WERI-Rb-1 (cell line): Measurements from ENCODE around the gene SLC16A6.

Experiments used
- DNase-seq: peaks from one replicate; pipeline ENCODE4 v3.0.0-alpha.2; 2020
- H3K27ac ChIP-seq: fragments of 250-450 bp; sonication (Bioruptor Pico); 2 replicates; pipeline ENCODE4 v1.5.1; 2020; ENCODE audit warnings: mild to moderate bottlenecking, moderate library complexity
- H3K27me3 ChIP-seq: fragments of 250-450 bp; sonication (Bioruptor Pico); 2 replicates; pipeline ENCODE4 v1.5.1; 2021; ENCODE audit warnings: mild to moderate bottlenecking, low read depth, moderate library complexity; ENCODE audit not compliant: insufficient read depth, severe bottlenecking
- H3K36me3 ChIP-seq: fragments of 250-450 bp; sonication (Bioruptor Pico); 2 replicates; pipeline ENCODE4 v1.5.1; 2020; ENCODE audit warnings: mild to moderate bottlenecking, moderate library complexity
- H3K4me3 ChIP-seq: 2 replicates; pipeline ENCODE4 v1.5.1; 2011; ENCODE audit warnings: low read depth, mild to moderate bottlenecking, control low read depth, low read length
- H3K9me3 ChIP-seq: fragments of 250-450 bp; sonication (Bioruptor Pico); 2 replicates; pipeline ENCODE4 v1.5.1; 2021; ENCODE audit warnings: mild to moderate bottlenecking, moderate library complexity; ENCODE audit not compliant: severe bottlenecking
- TF ChIP-seq, protein P1 (sequence below): IDR thresholded peaks from 2 replicates; pipeline ENCODE4 v1.5.1; 2011; ENCODE audit warnings: low read depth, mild to moderate bottlenecking, control low read depth, inconsistent platforms, low read length

The SLC16A6 gene

DNA sequence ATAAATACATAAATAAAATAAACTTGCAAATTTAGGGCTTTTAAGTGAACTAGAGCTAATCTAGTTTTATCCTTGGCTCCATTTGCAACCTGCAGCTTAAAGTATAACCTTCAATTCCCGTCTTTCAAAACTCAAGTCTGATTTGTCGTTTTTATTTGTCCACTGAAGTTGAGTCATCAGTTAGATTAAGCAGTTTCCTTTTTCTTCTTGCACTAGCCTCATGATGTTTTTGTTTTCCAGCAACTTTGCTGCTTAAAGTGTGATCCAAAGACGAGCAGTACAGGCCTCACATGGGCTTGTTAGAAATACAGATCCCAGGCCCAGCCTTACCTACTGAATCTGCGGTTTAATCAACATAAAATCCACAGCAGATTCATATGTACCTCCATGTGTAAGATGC is 14.2 kb upstream of the SLC16A6 start:
- TF ChIP-seq, protein P1, sequence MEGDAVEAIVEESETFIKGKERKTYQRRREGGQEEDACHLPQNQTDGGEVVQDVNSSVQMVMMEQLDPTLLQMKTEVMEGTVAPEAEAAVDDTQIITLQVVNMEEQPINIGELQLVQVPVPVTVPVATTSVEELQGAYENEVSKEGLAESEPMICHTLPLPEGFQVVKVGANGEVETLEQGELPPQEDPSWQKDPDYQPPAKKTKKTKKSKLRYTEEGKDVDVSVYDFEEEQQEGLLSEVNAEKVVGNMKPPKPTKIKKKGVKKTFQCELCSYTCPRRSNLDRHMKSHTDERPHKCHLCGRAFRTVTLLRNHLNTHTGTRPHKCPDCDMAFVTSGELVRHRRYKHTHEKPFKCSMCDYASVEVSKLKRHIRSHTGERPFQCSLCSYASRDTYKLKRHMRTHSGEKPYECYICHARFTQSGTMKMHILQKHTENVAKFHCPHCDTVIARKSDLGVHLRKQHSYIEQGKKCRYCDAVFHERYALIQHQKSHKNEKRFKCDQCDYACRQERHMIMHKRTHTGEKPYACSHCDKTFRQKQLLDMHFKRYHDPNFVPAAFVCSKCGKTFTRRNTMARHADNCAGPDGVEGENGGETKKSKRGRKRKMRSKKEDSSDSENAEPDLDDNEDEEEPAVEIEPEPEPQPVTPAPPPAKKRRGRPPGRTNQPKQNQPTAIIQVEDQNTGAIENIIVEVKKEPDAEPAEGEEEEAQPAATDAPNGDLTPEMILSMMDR, result no peak
- DNase-seq, result no peak

DNA sequence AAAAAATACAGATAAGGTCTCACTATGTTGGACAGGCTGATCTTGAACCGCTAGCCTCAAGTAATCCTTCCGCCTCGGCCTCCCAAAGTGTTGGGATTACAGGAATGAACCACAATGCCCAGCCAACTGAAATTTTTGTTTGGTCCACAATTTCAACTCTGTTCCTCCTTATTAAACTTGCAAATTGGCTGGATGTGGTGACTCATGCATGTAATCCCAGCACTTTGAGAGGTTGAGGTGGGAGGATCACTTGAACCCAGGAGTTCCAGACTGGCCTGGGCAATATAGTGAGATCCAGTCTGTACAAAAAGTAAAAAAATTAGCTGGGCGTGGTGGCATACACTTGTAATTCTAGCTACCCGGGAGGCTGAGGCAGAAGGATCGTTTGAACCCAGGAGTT is 13.8 kb upstream of the SLC16A6 start:
- H3K9me3 ChIP-seq, result peaks cover 3% of the 10 kb centered on the region
- no peaks in the 10 kb centered on the region for H3K27me3 ChIP-seq
- TF ChIP-seq, protein P1, result no peak
- DNase-seq, result no peak
- H3K36me3 ChIP-seq, result no peaks in the 10 kb centered on the region
- H3K4me3 ChIP-seq, result no peak overlapping the region
- H3K27ac ChIP-seq, result no peak overlapping the region

More for the DNA sequence above, 14.2 kb upstream of the SLC16A6 start:
- Histone ChIP-seq H3K27me3 (no peaks in the 10 kb centered on the region), H3K36me3 (no peaks in the 10 kb centered on the region), H3K4me3 (no peak overlapping the region), H3K27ac (no peak overlapping the region), H3K9me3 (peaks cover 3% of the 10 kb centered on the region)

DNA sequence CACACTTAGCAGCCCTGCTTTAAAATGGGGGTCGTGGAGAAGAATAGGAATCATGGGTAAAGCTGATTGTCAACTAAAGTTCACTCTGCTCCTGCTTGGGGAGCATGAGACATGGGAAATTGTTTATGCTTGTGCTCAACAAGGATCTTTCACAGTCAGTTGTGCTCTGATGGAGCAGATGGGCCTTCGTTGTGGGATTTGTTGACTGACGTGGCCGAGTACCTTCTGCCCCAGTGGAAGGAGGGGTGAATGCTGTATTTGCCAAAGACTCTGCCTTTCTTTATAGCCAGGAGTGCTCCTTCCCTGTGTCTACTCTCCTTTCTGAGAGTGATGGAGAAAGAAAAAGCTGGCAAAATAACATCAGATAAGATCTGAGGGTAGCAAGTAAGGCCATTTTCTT is 11.7 kb upstream of the SLC16A6 start:
- no peak overlapping the region for H3K4me3 ChIP-seq
- no peak overlapping the region for H3K27ac ChIP-seq
- DNase-seq, result no peak
- H3K9me3 ChIP-seq, result peaks cover 3% of the 10 kb centered on the region
- H3K27me3 ChIP-seq, result no peaks in the 10 kb centered on the region
- H3K36me3 ChIP-seq, result no peaks in the 10 kb centered on the region
- TF ChIP-seq, protein P1, result no peak

DNA sequence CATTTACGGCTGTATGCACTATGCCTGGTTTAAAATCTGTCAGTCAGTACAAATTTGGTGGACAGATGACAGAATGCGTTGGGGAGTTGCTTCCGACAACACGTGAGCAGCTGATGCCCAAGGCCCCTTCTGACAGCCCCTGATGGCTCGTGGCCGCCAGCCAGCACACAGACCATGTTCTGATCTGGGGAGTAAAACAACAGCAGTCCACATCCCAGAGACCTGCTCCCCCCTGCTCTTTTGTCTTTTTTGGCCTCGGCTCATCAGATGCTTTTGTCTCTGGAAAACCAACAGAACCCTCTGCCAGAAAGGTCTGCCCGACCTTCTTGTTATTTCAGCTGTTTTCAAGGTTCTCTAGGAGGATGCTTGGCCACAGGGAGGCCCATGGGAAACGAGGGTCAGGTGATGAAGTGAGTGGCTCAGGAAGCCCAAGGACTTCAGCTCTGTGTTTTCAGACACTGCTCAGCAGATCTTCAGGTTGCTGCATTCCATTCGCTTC is 11.2 kb upstream of the SLC16A6 start:
- H3K4me3 ChIP-seq, result no peak overlapping the region
- no peak for DNase-seq
- no peaks in the 10 kb centered on the region for H3K36me3 ChIP-seq
- H3K27ac ChIP-seq, result no peak overlapping the region
- TF ChIP-seq, protein P1, result no peak
- H3K9me3 ChIP-seq, result peaks cover 3% of the 10 kb centered on the region
- H3K27me3 ChIP-seq, result no peaks in the 10 kb centered on the region

DNA sequence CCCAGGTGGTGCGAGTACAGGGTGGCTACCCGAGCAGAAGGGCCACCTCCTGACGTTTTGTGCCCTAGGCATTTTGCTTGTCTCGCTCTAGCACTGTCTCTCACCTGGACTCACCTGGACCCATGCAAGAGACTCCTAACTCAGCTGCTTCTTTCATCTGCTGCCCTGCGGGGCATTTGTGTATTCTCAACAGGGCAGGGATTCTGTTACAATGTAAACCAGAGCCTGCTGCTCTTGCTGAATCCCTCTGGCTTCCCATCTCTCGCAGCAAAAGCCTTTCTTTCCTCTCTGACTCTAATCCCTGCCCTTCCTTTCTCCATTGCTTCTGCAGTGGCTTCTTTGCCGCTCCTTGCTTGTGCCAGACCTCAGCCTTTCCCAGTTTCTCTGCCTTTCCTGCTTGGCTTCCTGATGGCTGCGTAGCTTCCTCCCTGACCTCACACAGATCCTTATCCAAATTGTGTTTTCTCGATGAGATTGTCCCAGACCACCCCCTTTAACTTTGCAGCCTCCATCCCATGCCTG is 10.6 kb upstream of the SLC16A6 start:
- DNase-seq, result no peak
- Histone ChIP-seq H3K4me3 (no peak overlapping the region), H3K27ac (no peak overlapping the region)

More for the DNA sequence above, 10.6 kb upstream of the SLC16A6 start:
- H3K27me3 ChIP-seq, result no peaks in the 10 kb centered on the region
- H3K9me3 ChIP-seq, result peaks cover 3% of the 10 kb centered on the region
- H3K36me3 ChIP-seq, result no peaks in the 10 kb centered on the region
- TF ChIP-seq, protein P1, result no peak
